Measurements from ENCODE around the gene ZDHHC7. TPM values are rescaled to one million over a fixed set of nuclear protein-coding genes. Genes with fewer than 3 reads are reported as not detected.

Gene ZDHHC7
- total and polyA plus RNA-seq, 9 of the 15 experiments (the other 6 are each of a cell fraction or from before 2014, with no cell fraction given): 1.7 to 49.7 (median 37.4) TPM

GRCh38 chr16:85034591-85035433, 23.5 kb upstream of the ZDHHC7 start (continued):
- TF ChIP-seq ETV1 (tag; conservative IDR thresholded peaks at IDR 0.05; ENCODE audit: low read depth) (no peak), HOXB6 (CRISPR knock-in tag; IDR thresholded peaks at IDR 0.05; ENCODE audit: borderline replicate concordance) (no peak), ZNF77 (CRISPR knock-in tag; IDR thresholded peaks at IDR 0.05) (no peak), PTBP1 (IDR thresholded peaks at IDR 0.05; ENCODE audit: low read depth, low read length) (0 out of 2 replicates have a peak, but pooled peaks have one; percentile 23), PHB2 (IDR thresholded peaks at IDR 0.05; ENCODE audit: low read depth) (no peak), RBFOX2 (IDR thresholded peaks at IDR 0.05; ENCODE audit: low read depth, low read length) (no peak), DPF2 (IDR thresholded peaks at IDR 0.05) (no peak)

- BruUV-seq (replicated peaks): no TSS peak
- POLR2A ChIA-PET: interaction anchor here (0.8 to 1.4 kb wide), 2 partner anchors 14 to 513 kb away, joined by 3 to 6 read pairs; no protein-coding TSS in a partner anchor
- no peak for ATAC-seq
- no peak for TF ChIP-seq HLTF (IDR thresholded peaks at IDR 0.05)
- no peak for TF ChIP-seq CREBBP (IDR thresholded peaks at IDR 0.05; ENCODE audit: low read depth, low read length)
- no peak for TF ChIP-seq HNRNPK (IDR thresholded peaks at IDR 0.05; ENCODE audit: low read depth, low read length, poor library complexity, severe bottlenecking)
- no peak for TF ChIP-seq ZNF41 (CRISPR knock-in tag; conservative IDR thresholded peaks at IDR 0.05)
- TF ChIP-seq ZFP30 (CRISPR knock-in tag; IDR thresholded peaks at IDR 0.05; ENCODE audit: borderline replicate concordance): no peak
- TF ChIP-seq MNT (conservative IDR thresholded peaks at IDR 0.05): no peak
- no peak for TF ChIP-seq HINFP (tag; conservative IDR thresholded peaks at IDR 0.05; ENCODE audit: low read depth)
- no peak for TF ChIP-seq KLF16 (IDR thresholded peaks at IDR 0.05)
- TF ChIP-seq ZNF75A (CRISPR knock-in tag; IDR thresholded peaks at IDR 0.05): no peak
Observed at GRCh38 chr16:85033171-85033570, 21.8 kb upstream of the ZDHHC7 start.

More at GRCh38 chr16:85033171-85033570, 21.8 kb upstream of the ZDHHC7 start:
- Histone ChIP-seq H3K9me1 (ENCODE audit: control insufficient read depth, insufficient read depth, low read length) (no peaks in the 10 kb centered on the region), H4K20me1 (replicated peaks; ENCODE audit: control insufficient read depth, insufficient read depth, low read length) (no peaks in the 10 kb centered on the region), H3K4me2 (ENCODE audit: insufficient read depth, low read length) (no peak overlapping the region), H3K9me3 (replicated peaks; ENCODE audit: control insufficient read depth, insufficient read depth, low read depth, low read length) (no peaks in the 10 kb centered on the region), H3K79me2 (ENCODE audit: control insufficient read depth, insufficient read depth, low read length) (peaks cover 2% of the 10 kb centered on the region; the same call in 2 of the 3 replicates), H3K9ac (ENCODE audit: insufficient read depth in 1 of 2, low read depth in 2 of 2, low read length in 2 of 2) (0 out of 4 replicates have a peak overlapping the region, but pooled peaks of 1 of the 2 experiments have one; percentile 30), H3K36me3 (ENCODE audit: control insufficient read depth, insufficient read depth, low read length) (peaks cover 3% of the 10 kb centered on the region; the same call in 1 of the 3 replicates), H3K4me1 (replicated peaks in 1 of 2; ENCODE audit: control insufficient read depth in 2 of 2, insufficient read depth in 2 of 2, low read length in 2 of 2) (peaks cover 21 to 23% of the 10 kb centered on the region in 2 experiments; a peak in 4 of 5 replicates), H3K4me3 (no peak overlapping the region), H3K27ac (ENCODE audit: extremely low read depth, low read depth, low read length) (no peak overlapping the region), H2AFZ (ENCODE audit: low read depth, low read length) (no peak overlapping the region), H3K27me3 (ENCODE audit: control insufficient read depth in 2 of 2, insufficient read depth in 2 of 2, low read length in 2 of 2) (no peaks in the 10 kb centered on the region)
- intact Hi-C loops (cut with micrococcal nuclease) (no loop called here), in situ Hi-C loops (cut with MboI) (no loop called here)
- 81% methylated on average over 17 of the region's 17 CpGs for WGBS (ENCODE audit: insufficient coverage, low coverage, missing lambda C conversion rate)
- CTCF ChIA-PET (ENCODE audit: low intra/inter-chr PET ratio): no interaction called here
- FAIRE-seq (no peak), DNase-seq (ENCODE audit: extremely low read depth in 1 of 4, low spot score in 3 of 4) (no peak)

Measured in K562 (cell line).